Activated B cell treated with CpG ODN at 0.5 μM for 24 hours (primary cell): Measurements from ENCODE around the gene EPHA6. TPM values are rescaled to one million over a fixed set of nuclear protein-coding genes. Genes with fewer than 3 reads are reported as not detected.

Experiments used
- ATAC-seq: fragments of 200-7000 bp; cut with Tn5 transposase; one replicate; pipeline ENCODE4 v1.10.0; 2021; ENCODE audit warnings: low read depth, mild to moderate bottlenecking, moderate library complexity
- CTCF ChIA-PET: fragments of 350-600 bp; sonication (Branson Sonifier 250); formaldehyde crosslinking; loops from one replicate; lab custom pipeline; 2021; ENCODE audit warnings: antibody characterized with exemption; lab: Charles Lee
- POLR2A ChIA-PET: fragments of 350-600 bp; sonication (Branson Sonifier 250); formaldehyde crosslinking; loops from one replicate; lab custom pipeline; 2021; ENCODE audit warnings: antibody characterized with exemption; lab: Charles Lee
- DNase-seq: peaks from one replicate; pipeline ENCODE4 v3.0.0; 2022
- H3K27ac Mint-ChIP-seq: one replicate; pipeline ENCODE4 v1.8.0; 2020; ENCODE audit warnings: mixed read lengths
- H3K27me3 Mint-ChIP-seq: one replicate; pipeline ENCODE4 v1.8.0; 2021; ENCODE audit warnings: mixed read lengths
- H3K36me3 Mint-ChIP-seq: one replicate; pipeline ENCODE4 v1.8.0; 2021; ENCODE audit warnings: low read depth, mixed read lengths
- H3K4me1 Mint-ChIP-seq: one replicate; pipeline ENCODE4 v1.8.0; 2021; ENCODE audit warnings: mixed read lengths
- H3K4me3 Mint-ChIP-seq: one replicate; pipeline ENCODE4 v1.8.0; 2020; ENCODE audit warnings: mild to moderate bottlenecking, mixed read lengths
- H3K9me3 Mint-ChIP-seq: one replicate; pipeline ENCODE4 v1.8.0; 2020; ENCODE audit warnings: mixed read lengths
- intact Hi-C: fragments of 100-400 bp; cut with micrococcal nuclease; formaldehyde crosslinking; loops from one replicate; pipeline ENCODE4 v1.15.1; 2024
- total RNA-seq: library from RNA; stranded (reverse); gene quantifications from 2 replicates; pipeline ENCODE4 v1.2.3, GENCODE V29; 2022
- TF ChIP-seq, protein P1 (sequence below): fragments of 200-600 bp; IDR thresholded peaks from one replicate; pipeline ENCODE4 v1.8.0; 2022; ENCODE audit warnings: antibody characterized with exemption, mild to moderate bottlenecking

EPHA6 gene
- total RNA-seq, 1 donor from 2014 or later = not detected

DNA sequence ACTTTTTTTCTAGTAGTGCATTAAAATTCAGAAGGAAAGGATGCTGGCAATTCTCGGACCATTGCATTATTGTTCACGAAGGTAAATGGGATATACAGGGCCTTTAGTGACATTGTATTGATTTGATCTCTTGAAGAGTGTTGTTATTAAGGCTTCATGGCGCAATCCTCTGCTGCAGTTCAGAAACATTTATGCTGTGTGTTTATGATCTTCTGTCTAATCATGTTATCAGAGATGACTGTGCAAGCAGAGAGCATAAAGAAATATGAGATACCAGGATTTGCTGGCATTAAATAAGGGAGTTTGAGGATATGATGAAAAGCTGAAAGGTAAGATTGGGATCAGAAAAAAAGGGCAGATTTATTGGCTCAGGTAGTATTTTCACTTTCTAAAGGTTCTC, 180.6 kb downstream of the EPHA6 start:
- intact Hi-C loops = no loop called here
- Mint-ChIP-seq H3K36me3 (no peaks in the 10 kb centered on the region), H3K4me1 (no peaks in the 10 kb centered on the region), H3K4me3 (no peak overlapping the region), H3K27ac (no peak overlapping the region), H3K27me3 (no peaks in the 10 kb centered on the region), H3K9me3 (peaks cover 7% of the 10 kb centered on the region)
- DNase-seq (no peak), ATAC-seq (no peak)
- ChIA-PET CTCF (no interaction called here), POLR2A (no interaction called here)
- TF ChIP-seq, protein P1, sequence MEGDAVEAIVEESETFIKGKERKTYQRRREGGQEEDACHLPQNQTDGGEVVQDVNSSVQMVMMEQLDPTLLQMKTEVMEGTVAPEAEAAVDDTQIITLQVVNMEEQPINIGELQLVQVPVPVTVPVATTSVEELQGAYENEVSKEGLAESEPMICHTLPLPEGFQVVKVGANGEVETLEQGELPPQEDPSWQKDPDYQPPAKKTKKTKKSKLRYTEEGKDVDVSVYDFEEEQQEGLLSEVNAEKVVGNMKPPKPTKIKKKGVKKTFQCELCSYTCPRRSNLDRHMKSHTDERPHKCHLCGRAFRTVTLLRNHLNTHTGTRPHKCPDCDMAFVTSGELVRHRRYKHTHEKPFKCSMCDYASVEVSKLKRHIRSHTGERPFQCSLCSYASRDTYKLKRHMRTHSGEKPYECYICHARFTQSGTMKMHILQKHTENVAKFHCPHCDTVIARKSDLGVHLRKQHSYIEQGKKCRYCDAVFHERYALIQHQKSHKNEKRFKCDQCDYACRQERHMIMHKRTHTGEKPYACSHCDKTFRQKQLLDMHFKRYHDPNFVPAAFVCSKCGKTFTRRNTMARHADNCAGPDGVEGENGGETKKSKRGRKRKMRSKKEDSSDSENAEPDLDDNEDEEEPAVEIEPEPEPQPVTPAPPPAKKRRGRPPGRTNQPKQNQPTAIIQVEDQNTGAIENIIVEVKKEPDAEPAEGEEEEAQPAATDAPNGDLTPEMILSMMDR = no peak

DNA sequence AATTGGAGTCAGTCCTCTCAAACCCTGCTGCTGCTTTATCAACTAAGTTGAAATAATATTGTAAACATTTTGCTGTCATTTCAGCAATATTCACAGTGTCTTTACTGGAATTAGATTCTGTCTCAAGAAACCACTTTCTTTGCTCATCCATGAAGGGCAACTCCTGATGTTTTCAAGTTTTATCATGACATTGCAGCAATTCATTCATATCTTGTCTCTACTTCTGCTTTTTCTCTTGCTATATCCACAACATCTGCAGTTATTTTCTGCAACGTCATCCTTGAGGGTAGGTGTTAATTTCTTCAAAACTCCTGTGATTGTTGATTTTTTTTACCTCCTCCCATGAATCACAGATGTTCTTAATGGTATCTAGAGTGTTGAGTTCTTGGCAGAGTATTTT, 181.6 kb downstream of the EPHA6 start:
- intact Hi-C loops = no loop called here
- ATAC-seq (no peak), DNase-seq (no peak)
- Mint-ChIP-seq H3K36me3 (no peaks in the 10 kb centered on the region), H3K4me1 (no peaks in the 10 kb centered on the region), H3K9me3 (peaks cover 7% of the 10 kb centered on the region), H3K4me3 (no peak overlapping the region), H3K27me3 (no peaks in the 10 kb centered on the region), H3K27ac (no peak overlapping the region)
- POLR2A ChIA-PET = no interaction called here
- TF ChIP-seq, protein P1 = no peak
- CTCF ChIA-PET = no interaction called here

DNA sequence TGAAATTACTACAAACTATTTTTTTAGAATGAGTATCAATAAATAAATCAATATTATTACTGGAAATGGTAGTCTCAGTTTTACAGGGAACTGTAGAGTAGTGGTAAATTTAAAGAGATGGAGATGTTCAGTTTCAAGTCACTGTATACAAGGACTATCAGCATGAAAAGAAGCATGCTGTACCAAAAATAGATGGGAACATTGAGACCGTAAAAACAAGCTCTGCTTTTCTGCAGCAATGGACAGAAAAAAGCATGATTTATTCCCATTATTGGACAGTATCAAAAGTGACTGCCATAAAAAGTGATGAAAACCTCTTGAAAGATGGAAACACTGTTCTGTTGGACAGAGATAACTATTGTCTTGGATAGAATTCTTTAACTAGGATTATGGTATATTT, 187.2 kb downstream of the EPHA6 start:
- intact Hi-C loops = no loop called here
- Mint-ChIP-seq H3K9me3 (peaks cover 5% of the 10 kb centered on the region), H3K27me3 (no peaks in the 10 kb centered on the region), H3K4me3 (no peak overlapping the region), H3K4me1 (no peaks in the 10 kb centered on the region), H3K36me3 (no peaks in the 10 kb centered on the region), H3K27ac (no peak overlapping the region)
- CTCF ChIA-PET = no interaction called here
- POLR2A ChIA-PET = no interaction called here
- no peak for DNase-seq
- ATAC-seq = no peak
- TF ChIP-seq, protein P1 = no peak

DNA sequence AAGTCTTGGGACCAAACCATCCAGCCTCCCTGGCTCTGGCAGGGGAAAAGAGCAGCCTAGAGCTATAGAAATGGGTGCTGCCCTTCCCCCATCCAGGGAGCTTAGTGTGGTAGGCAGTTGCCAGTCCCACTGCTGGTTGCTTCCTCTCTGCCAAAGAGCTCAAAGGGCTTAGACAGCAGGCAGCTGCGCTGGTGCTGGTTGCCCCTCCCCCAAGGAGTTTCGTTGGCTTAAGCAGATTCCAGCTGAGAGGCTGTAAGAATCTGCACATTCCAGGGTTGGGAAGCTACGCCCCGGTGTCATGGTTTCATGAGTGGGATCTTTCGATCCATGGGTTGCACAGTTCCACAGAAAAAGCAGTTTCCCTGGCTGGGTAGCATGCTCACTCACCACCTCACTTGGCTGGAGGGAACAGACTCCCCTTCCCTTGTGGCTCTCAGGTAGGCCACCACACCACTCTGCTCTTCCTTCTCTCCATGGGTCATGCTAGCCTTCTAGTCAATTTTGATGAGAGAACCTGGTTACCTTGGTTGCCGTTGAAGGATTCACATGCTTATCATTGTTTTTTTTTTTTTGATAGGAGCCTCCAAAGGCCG, 195.1 kb downstream of the EPHA6 start:
- POLR2A ChIA-PET = no interaction called here
- no peak for DNase-seq
- CTCF ChIA-PET = no interaction called here
- no peak overlapping the region for H3K4me3 Mint-ChIP-seq
- ATAC-seq = no peak
- H3K9me3 Mint-ChIP-seq = peaks cover 30% of the 10 kb centered on the region
- H3K27ac Mint-ChIP-seq = no peak overlapping the region
- TF ChIP-seq, protein P1 = no peak
- intact Hi-C loops = no loop called here
- H3K36me3 Mint-ChIP-seq = no peaks in the 10 kb centered on the region
- H3K4me1 Mint-ChIP-seq = no peaks in the 10 kb centered on the region
- no peaks in the 10 kb centered on the region for H3K27me3 Mint-ChIP-seq

DNA sequence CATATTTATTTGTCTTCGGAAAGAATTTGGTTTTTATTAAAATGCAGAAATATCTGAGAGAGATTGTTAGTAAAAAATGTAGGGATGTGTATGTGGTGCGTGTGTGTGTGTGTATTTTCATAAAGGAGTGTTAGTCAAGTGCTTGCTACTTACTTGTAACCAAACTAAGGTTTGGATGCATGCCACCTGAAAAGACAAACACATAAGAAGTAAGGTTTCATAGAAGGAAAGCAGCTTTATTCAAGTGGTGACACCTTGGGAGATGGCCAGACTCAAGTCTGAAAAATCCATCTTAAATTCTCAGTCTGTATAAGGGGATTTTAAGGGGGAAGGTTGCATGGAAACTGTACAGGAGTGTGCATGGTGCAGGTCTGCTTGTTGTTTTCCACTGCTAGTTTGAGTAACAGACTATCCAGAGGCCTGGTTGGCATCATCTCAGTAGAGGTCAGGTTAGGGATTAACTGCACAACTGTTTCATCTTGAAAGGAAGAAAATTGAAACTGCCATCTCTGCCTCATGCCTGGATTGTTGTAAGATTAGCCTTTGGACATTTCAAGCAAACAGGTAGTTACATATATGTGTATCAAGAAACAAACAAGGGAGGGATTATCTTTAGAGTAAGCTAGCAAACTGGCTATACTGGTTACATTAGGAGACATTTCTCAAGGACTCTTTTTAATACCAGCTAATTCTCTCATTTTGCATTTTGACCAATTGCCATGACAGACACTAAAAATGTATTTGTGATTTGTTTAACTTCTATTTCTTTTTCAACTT, 196.7 kb downstream of the EPHA6 start:
- Mint-ChIP-seq H3K36me3 (no peaks in the 10 kb centered on the region), H3K4me1 (no peaks in the 10 kb centered on the region), H3K27ac (no peak overlapping the region), H3K4me3 (no peak overlapping the region), H3K27me3 (no peaks in the 10 kb centered on the region), H3K9me3 (peaks cover 27% of the 10 kb centered on the region)
- intact Hi-C loops = no loop called here
- ChIA-PET CTCF (no interaction called here), POLR2A (no interaction called here)
- DNase-seq = no peak
- TF ChIP-seq, protein P1 = no peak
- no peak for ATAC-seq
